ENCODE data around the gene LRP8. TPM values are rescaled to one million over a fixed set of nuclear protein-coding genes. Genes with fewer than 3 reads are reported as not detected.
A peak's percentile ranks its signal among the peaks of the same experiment; 100 is the strongest.

LRP8 gene
- total and polyA plus RNA-seq, 2 of the 4 experiments (the other 2 are of a cell fraction), result 12.0 to 12.1 TPM

DNA sequence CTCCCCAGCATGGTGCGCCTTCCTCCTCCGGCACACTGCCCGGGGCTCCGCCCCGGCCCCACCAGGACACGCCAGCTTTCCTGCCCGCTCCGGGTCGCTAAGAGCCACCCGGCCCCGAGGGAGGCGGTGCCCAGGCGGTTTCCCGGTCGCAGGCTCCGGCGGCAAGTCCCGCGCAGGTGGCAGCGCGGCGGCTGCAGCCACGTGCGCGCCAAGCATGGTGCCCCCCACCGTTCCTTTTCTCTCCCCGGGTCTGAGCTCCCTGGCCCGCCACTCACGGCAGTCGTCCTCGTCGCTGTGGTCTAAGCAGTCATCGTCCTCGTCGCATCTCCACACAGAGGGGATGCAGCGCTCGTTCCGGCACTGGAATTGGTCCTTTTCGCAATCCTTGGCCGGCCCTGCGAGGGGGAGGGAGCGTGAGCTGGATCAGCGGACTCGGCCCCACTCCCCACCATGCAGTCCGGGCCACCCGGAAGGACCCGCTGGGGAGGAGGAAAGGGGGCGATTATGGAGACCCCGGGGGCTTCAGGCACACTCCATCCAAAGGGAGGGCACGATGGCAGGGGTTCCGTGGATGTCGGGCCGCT is 1.2 kb downstream of the LRP8 start:
- Histone ChIP-seq H2BK120ac (ENCODE audit: low read depth, low read length) (no peak overlapping the region), H3K27me3 (ENCODE audit: control insufficient read depth, insufficient read depth, low read length) (no peaks in the 10 kb centered on the region; the same call in 1 of the 2 replicates), H3K36me3 (ENCODE audit: control insufficient read depth, insufficient read depth, low read length) (no peaks in the 10 kb centered on the region; the same call in 1 of the 2 replicates), H3K14ac (replicated peaks; ENCODE audit: low read depth, low read length) (0 out of 2 replicates have a peak overlapping the region, but pooled peaks have one; percentile 37), H3K9me3 (ENCODE audit: control insufficient read depth, insufficient read depth, low read length) (no peaks in the 10 kb centered on the region), H3K9me1 (ENCODE audit: insufficient read depth, low read length) (peaks cover 4% of the 10 kb centered on the region; the same call in 1 of the 2 replicates), H3K4me2 (ENCODE audit: low read depth, low read length) (peak overlapping the region; percentile 97), H3K56ac (ENCODE audit: extremely low read depth, insufficient read depth, low read length) (no peak overlapping the region), H4K8ac (ENCODE audit: low read depth in 2 of 2, low read length in 2 of 2) (peak overlapping the region in 1 of 2 experiments; percentile 32; a peak in 1 of 4 replicates), H3K79me1 (ENCODE audit: low read depth in 1 of 2, low read length in 2 of 2) (peaks cover 4 to 18% of the 10 kb centered on the region in 2 experiments; a peak in 3 of 4 replicates), H2AFZ (replicated peaks; ENCODE audit: low read length, poor library complexity) (peak overlapping the region; percentile 96), H3K4ac (ENCODE audit: low read depth, low read length) (peak overlapping the region; percentile 51), H3K9ac (ENCODE audit: low read depth, low read length) (peak overlapping the region; percentile 9; the same call in 1 of the 2 replicates), H2BK5ac (ENCODE audit: low read depth, low read length, poor library complexity, severe bottlenecking) (no peak overlapping the region), H2AK5ac (ENCODE audit: low read depth, low read length) (peak overlapping the region; percentile 70), H4K20me1 (ENCODE audit: insufficient read depth, low read length) (no peaks in the 10 kb centered on the region), H2BK20ac (ENCODE audit: low read depth, low read length) (no peak overlapping the region), H2AK9ac (replicated peaks; ENCODE audit: low read depth, low read length, poor library complexity) (peak overlapping the region; percentile 92), H3K4me1 (ENCODE audit: control insufficient read depth, insufficient read depth, low read length) (peaks cover 4% of the 10 kb centered on the region), H3K23ac (ENCODE audit: low read depth, low read length) (peak overlapping the region; percentile 32; the same call in 1 of the 2 replicates), H3K27ac (ENCODE audit: insufficient read depth, low read length) (no peak overlapping the region; the same call in 1 of the 2 replicates), H3K18ac (ENCODE audit: low read depth, low read length) (no peak overlapping the region), H2BK15ac (ENCODE audit: low read depth, low read length) (no peak overlapping the region), H3K4me3 (ENCODE audit: insufficient read depth, low read depth, low read length) (peak overlapping the region; percentile 54), H4K5ac (ENCODE audit: low read depth, low read length) (no peak overlapping the region), H4K91ac (ENCODE audit: insufficient read depth, low read depth, low read length) (no peak overlapping the region)
- TF ChIP-seq MAFK (IDR thresholded peaks at IDR 0.05; ENCODE audit: low read depth, low read length) (no peak), MXI1 (IDR thresholded peaks at IDR 0.05; ENCODE audit: borderline replicate concordance, low read depth, low read length) (peak; percentile 57; the same call in 1 of the 2 replicates), SMC3 (IDR thresholded peaks at IDR 0.05; ENCODE audit: low read depth, low read length) (no peak), CHD1 (IDR thresholded peaks at IDR 0.05; ENCODE audit: low read depth, low read length) (no peak)
- ChIA-PET CTCF (no interaction called here), POLR2A (ENCODE audit: unreplicated experiment) (no interaction called here)
- intact Hi-C loops (cut with micrococcal nuclease) (loop anchor here (5.0 kb wide), 1 partner anchor 66 kb away; no protein-coding TSS in a partner anchor), in situ Hi-C loops (cut with MboI; ENCODE audit: low sequenced_read_pairs) (no loop called here), dilution Hi-C loops (cut with HindIII; ENCODE audit: low sequenced_read_pairs, unreplicated experiment) (no loop called here)
- WGBS, 2 experiments (ENCODE audit: extremely low coverage in 2 of 2, insufficient read length in 1 of 2), result 0% methylated on average over 12 of the region's 53 CpGs; no CpG with 5 or more reads in 1 of the 2 experiments
- ATAC-seq (ENCODE audit: low read depth) (peak; percentile 27), DNase-seq (no peak)
- BruUV-seq (replicated peaks), result no TSS peak

Measured in IMR-90 (cell line).